ENCODE data around the gene WASHC2C. TPM values are rescaled to one million over a fixed set of nuclear protein-coding genes. Genes with fewer than 3 reads are reported as not detected.
"Not testable (repeated sequence)": the region's sequence is repeated elsewhere in the genome, so short reads cannot be mapped to it uniquely, and the experiment has no call there.

WASHC2C gene
- total RNA-seq, 2 experiments from 2014 or later = 43.6 to 44.7 TPM

- POLR2A ChIA-PET; H3K4me3 Mint-ChIP-seq; H3K9me3 Mint-ChIP-seq; ATAC-seq (ENCODE audit: low read depth); H3K27ac Mint-ChIP-seq; H3K27me3 Mint-ChIP-seq; H3K36me3 Mint-ChIP-seq; H3K4me1 Mint-ChIP-seq; DNase-seq: not testable (repeated sequence)
Measured at GRCh38 chr10:45752210-45752609, 25.1 kb downstream of the WASHC2C start.

- H3K36me3 Mint-ChIP-seq; DNase-seq; H3K4me3 Mint-ChIP-seq; H3K27ac Mint-ChIP-seq; H3K4me1 Mint-ChIP-seq; H3K27me3 Mint-ChIP-seq; ATAC-seq (ENCODE audit: low read depth); H3K9me3 Mint-ChIP-seq; POLR2A ChIA-PET: not testable (repeated sequence)
Measured at GRCh38 chr10:45753979-45754495, 27.0 kb downstream of the WASHC2C start.

GRCh38 chr10:45755083-45755482 is 28.0 kb downstream of the WASHC2C start:
- ATAC-seq (ENCODE audit: low read depth); POLR2A ChIA-PET: not testable (repeated sequence)

DNA sequence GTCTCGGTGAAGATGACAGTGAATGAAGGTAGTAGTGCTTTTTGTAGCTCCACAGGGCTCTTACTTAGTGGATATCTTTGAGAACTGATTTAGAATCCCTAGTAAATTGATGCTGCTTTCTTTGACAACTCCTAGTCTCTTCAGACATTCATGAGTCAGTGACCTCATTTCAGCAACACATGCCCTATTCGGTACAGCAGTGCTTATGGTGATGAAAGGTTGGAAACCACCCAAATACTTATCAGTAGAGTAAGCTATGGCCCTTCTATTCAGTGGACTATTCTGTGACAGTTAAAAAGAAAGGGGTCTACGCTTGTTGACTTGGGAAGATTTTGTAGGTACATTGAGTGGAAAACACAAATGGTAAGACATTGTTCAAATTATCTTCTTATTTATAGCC is 29.0 kb downstream of the WASHC2C start:
- H3K9me3 Mint-ChIP-seq; POLR2A ChIA-PET; H3K36me3 Mint-ChIP-seq; H3K4me1 Mint-ChIP-seq; H3K27ac Mint-ChIP-seq; H3K4me3 Mint-ChIP-seq; ATAC-seq (ENCODE audit: low read depth); DNase-seq; H3K27me3 Mint-ChIP-seq: not testable (repeated sequence)

More at GRCh38 chr10:45755083-45755482, 28.0 kb downstream of the WASHC2C start:
- H3K4me1 Mint-ChIP-seq, H3K36me3 Mint-ChIP-seq, H3K9me3 Mint-ChIP-seq, H3K27ac Mint-ChIP-seq, H3K4me3 Mint-ChIP-seq, DNase-seq, H3K27me3 Mint-ChIP-seq: not testable (repeated sequence)

- H3K27ac Mint-ChIP-seq; H3K9me3 Mint-ChIP-seq; H3K36me3 Mint-ChIP-seq; H3K27me3 Mint-ChIP-seq; H3K4me3 Mint-ChIP-seq; ATAC-seq (ENCODE audit: low read depth); H3K4me1 Mint-ChIP-seq; POLR2A ChIA-PET; DNase-seq: not testable (repeated sequence)
Measured at GRCh38 chr10:45757661-45758396, 30.8 kb downstream of the WASHC2C start.

DNA sequence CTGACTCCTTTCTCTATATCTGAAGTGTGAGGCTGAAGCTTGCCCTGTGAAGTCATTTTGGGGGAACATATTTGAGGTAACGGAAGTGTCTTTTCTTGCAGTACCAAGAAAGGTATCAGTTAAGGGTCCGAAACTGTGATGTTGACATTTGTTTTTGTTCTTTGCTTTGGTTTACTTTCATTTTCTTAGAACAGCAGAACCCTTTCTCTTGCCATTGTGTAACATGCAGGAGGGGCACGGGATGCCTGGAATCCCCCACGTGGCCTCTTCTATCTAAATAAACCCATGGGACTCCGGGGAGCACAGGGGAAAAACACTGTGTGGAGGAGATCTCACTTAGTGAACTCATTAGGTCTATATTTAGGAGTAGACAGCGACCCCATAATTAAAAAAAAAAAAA is 34.6 kb downstream of the WASHC2C start:
- H3K36me3 Mint-ChIP-seq; ATAC-seq (ENCODE audit: low read depth); H3K27ac Mint-ChIP-seq; H3K9me3 Mint-ChIP-seq; DNase-seq; POLR2A ChIA-PET; H3K4me1 Mint-ChIP-seq; H3K4me3 Mint-ChIP-seq; H3K27me3 Mint-ChIP-seq: not testable (repeated sequence)

DNA sequence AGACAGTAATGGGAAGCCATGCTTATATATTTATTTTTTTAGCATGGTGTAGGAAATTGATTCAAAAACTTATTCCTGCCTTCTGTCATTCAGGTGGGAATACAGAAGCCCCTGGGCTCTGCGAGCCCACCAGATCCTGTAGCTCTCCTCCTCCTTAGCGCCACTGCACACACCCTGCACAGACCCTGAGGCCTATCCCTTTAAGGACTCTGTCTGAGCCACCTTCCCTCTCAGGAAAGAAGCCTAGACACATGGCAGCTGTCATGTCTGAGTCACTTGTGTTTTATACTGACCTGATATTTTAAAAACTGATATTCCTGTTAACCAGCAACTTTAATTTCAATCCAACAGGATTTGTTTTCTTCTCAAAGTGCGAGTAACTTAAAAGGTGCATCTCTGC is 36.0 kb downstream of the WASHC2C start:
- POLR2A ChIA-PET; ATAC-seq (ENCODE audit: low read depth); H3K4me1 Mint-ChIP-seq; H3K36me3 Mint-ChIP-seq; H3K27ac Mint-ChIP-seq; DNase-seq; H3K9me3 Mint-ChIP-seq; H3K27me3 Mint-ChIP-seq; H3K4me3 Mint-ChIP-seq: not testable (repeated sequence)

DNA sequence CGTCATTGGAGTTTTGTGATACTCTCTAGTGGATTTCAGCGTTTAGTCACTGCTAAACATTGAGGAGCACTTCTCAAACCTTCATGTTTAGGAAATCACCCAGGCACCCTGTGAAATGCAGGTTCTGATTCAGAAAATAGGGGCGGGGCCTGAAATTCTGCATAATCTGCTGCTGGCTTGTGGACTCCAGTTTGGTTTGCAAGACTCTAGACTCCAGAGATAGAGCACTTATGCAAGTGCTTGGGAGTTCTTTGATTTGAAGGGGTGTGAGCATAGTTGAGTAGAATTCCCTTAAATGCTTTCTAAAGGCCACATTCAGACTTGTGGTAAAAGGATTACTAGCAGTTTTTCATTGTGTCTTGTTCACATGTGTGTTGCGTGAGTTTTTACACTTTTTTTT is 41.3 kb downstream of the WASHC2C start:
- DNase-seq; H3K4me1 Mint-ChIP-seq; H3K9me3 Mint-ChIP-seq; H3K27ac Mint-ChIP-seq; H3K36me3 Mint-ChIP-seq; H3K4me3 Mint-ChIP-seq; ATAC-seq (ENCODE audit: low read depth); POLR2A ChIA-PET; H3K27me3 Mint-ChIP-seq: not testable (repeated sequence)

DNA sequence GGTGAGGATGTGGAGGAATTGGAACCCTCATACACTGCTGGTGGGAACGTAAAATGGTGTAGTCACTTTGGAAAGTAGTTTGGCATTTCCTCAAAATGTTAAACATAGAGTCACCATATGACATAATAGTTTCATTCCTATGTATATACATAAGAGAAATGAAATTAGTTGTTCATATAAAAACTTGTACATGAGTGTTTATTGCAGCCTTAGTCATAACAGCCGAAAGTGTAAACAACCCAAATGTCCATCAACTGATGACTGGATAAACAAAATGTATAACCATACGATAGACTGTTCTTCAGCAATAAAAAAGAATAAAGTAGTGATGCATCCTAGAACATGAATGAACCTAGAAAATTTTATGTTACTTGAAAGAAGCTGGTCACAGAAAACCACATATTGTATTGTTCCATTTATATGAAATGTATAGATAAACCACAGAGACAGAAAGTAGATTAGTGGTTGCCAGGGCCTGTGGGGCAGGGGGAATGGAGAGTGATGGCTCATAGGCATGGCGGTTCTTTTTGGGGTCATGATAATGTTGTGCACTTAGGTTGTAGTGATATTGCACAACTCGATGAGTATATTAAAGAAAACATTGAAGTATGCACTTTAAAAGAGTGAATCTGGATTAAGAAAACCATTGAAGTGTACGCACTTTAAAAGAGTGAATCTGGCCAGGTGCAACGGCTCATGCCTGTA is 44.8 kb downstream of the WASHC2C start:
- H3K36me3 Mint-ChIP-seq; ATAC-seq (ENCODE audit: low read depth); H3K4me3 Mint-ChIP-seq; POLR2A ChIA-PET; H3K27me3 Mint-ChIP-seq; H3K4me1 Mint-ChIP-seq; H3K27ac Mint-ChIP-seq; DNase-seq; H3K9me3 Mint-ChIP-seq: not testable (repeated sequence)

- DNase-seq; ATAC-seq (ENCODE audit: low read depth); H3K36me3 Mint-ChIP-seq; H3K9me3 Mint-ChIP-seq; H3K27ac Mint-ChIP-seq; POLR2A ChIA-PET; H3K4me3 Mint-ChIP-seq; H3K4me1 Mint-ChIP-seq; H3K27me3 Mint-ChIP-seq: not testable (repeated sequence)
Measured at GRCh38 chr10:45786217-45786616, 59.2 kb downstream of the WASHC2C start.

- H3K36me3 Mint-ChIP-seq; DNase-seq; H3K4me1 Mint-ChIP-seq; H3K9me3 Mint-ChIP-seq; POLR2A ChIA-PET; H3K27me3 Mint-ChIP-seq; H3K4me3 Mint-ChIP-seq; H3K27ac Mint-ChIP-seq; ATAC-seq (ENCODE audit: low read depth): not testable (repeated sequence)
Measured at GRCh38 chr10:45787212-45787741, 60.2 kb downstream of the WASHC2C start.

- H3K27ac Mint-ChIP-seq; DNase-seq; POLR2A ChIA-PET; H3K4me1 Mint-ChIP-seq; H3K27me3 Mint-ChIP-seq; H3K9me3 Mint-ChIP-seq; H3K4me3 Mint-ChIP-seq; ATAC-seq (ENCODE audit: low read depth): not testable (repeated sequence)
- peaks cover 14% of the 10 kb centered on the region for H3K36me3 Mint-ChIP-seq
Measured at GRCh38 chr10:45789991-45790390, 62.9 kb downstream of the WASHC2C start.

- H3K9me3 Mint-ChIP-seq, POLR2A ChIA-PET, H3K27ac Mint-ChIP-seq: not testable (repeated sequence)
Measured at GRCh38 chr10:45790694-45791426, 63.8 kb downstream of the WASHC2C start.

More at GRCh38 chr10:45790694-45791426, 63.8 kb downstream of the WASHC2C start:
- H3K27me3 Mint-ChIP-seq; H3K4me3 Mint-ChIP-seq; H3K4me1 Mint-ChIP-seq; DNase-seq; ATAC-seq (ENCODE audit: low read depth): not testable (repeated sequence)
- peaks cover 15% of the 10 kb centered on the region for H3K36me3 Mint-ChIP-seq

Data from activated naive CD8-positive, alpha-beta T cell treated with anti-CD3 and anti-CD28 coated beads, Interleukin-2, amount 10 ng/mL, durations not matched to agents 7 days and 5 days (primary cell).